Stomach (tissue), 9 donors: ENCODE data around the gene ALDH1A1. TPM values are rescaled to one million over a fixed set of nuclear protein-coding genes. Genes with fewer than 3 reads are reported as not detected.
A peak's percentile ranks its signal among the peaks of the same experiment; 100 is the strongest.

Source experiments
- DNase-seq, 2 donors: peaks; one replicate each; pipeline versions ENCODE4 v3.0.0 to v3.0.0-alpha.2; 2013 to 2019
- H3K27ac ChIP-seq, 5 donors: fragments of 200-600 bp in 4 of 5; sonication (generic) in 4 of 5; one replicate each; pipeline ENCODE4 v1.5.1; 2013 to 2019; ENCODE audit warnings: mild to moderate bottlenecking in 1 of 5, moderate library complexity in 1 of 5
- H3K27me3 ChIP-seq, 3 donors: fragments of 200-600 bp; sonication (generic); one replicate each; pipeline ENCODE4 v1.5.1; 2017 to 2019; ENCODE audit warnings: mixed run types in 1 of 3
- H3K36me3 ChIP-seq, 4 donors: fragments of 200-600 bp; sonication (generic); 1 replicate in 3 of 4; 2 replicates in 1 of 4; pipeline ENCODE4 v1.5.1; 2016 to 2019
- H3K4me1 ChIP-seq, 4 donors: fragments of 200-600 bp; sonication (generic); one replicate each; pipeline ENCODE4 v1.5.1; 2016 to 2019
- H3K4me3 ChIP-seq, 4 donors: fragments of 200-600 bp; sonication (generic) in 3 of 4; one replicate each; pipeline ENCODE4 v1.5.1; 2016 to 2019; ENCODE audit warnings: mild to moderate bottlenecking in 1 of 4
- H3K9me3 ChIP-seq, 4 donors: fragments of 200-600 bp; sonication (generic); one replicate each; pipeline ENCODE4 v1.5.1; 2016 to 2019
- CTCF ChIP-seq, 7 experiments: fragments of 450-650 bp in 4 of 7; fragments of 200-600 bp in 3 of 7; sonication (generic) in 3 of 7; IDR thresholded peaks; one replicate each; pipeline ENCODE4 v1.5.1; 2016 to 2019; ENCODE audit warnings: antibody characterized with exemption in 7 of 7, control low read depth in 2 of 7, mild to moderate bottlenecking in 1 of 7
- EP300 ChIP-seq: sonication (generic); formaldehyde crosslinking; IDR thresholded peaks from one replicate; pipeline ENCODE4 v1.6.1; 2017; ENCODE audit warnings: antibody characterized with exemption
- POLR2A ChIP-seq, 4 donors: fragments of 450-650 bp; IDR thresholded peaks; one replicate each; pipeline ENCODE4 v1.6.1; 2016; ENCODE audit warnings: antibody characterized with exemption in 4 of 4, control low read depth in 2 of 4, mild to moderate bottlenecking in 1 of 4, moderate library complexity in 1 of 4
- POLR2AphosphoS5 ChIP-seq, 3 donors: sonication (generic); formaldehyde crosslinking; IDR thresholded peaks; one replicate each; pipeline ENCODE4 v1.6.1; 2016; ENCODE audit warnings: antibody characterized with exemption in 3 of 3
- WGBS, 5 donors: extraction: QIAGEN DNeasy Blood & Tissue Kit in 3 of 5; methylation state at CpG; one replicate each; pipeline versions ENCODE4 v1.1.5 to v1.1.7; 2013 to 2018; 5-methylcytosine and 5-hydroxymethylcytosine counted together
- intact Hi-C: fragments of 100-400 bp; cut with DNase I; formaldehyde crosslinking; loops from one replicate; pipeline ENCODE4 v1.15.1; 2023; ENCODE audit warnings: low total_unique reads
- polyA plus RNA-seq, 3 donors: library from polyadenylated mRNA; stranded (reverse); fragments of 200-250 nt; gene quantifications; one replicate each; pipeline ENCODE4 v1.2.3, GENCODE V29; 2013
- total RNA-seq, 5 donors: library from RNA; depleted of rRNA; stranded (reverse); fragments of >200 nt; gene quantifications; one replicate each; pipeline versions ENCODE4 v1.1.0 to v1.2.3, GENCODE V29; 2014 to 2016
- donor health status: healthy with polysubstance abuse.
- donor health status: Bipolar disorder and iron deficiency.
- donor health status: healthy.

The ALDH1A1 gene
- total and polyA plus RNA-seq, 8 donors, result 92.1 to 423 (median 252) TPM

GRCh38 chr9:72902268-72902667 is 50.6 kb downstream of the ALDH1A1 start:
- 93 to 100% (median 95%) methylated on average over 1 of the region's 1 CpG for WGBS, 5 donors
- TF ChIP-seq POLR2AphosphoS5 (IDR thresholded peaks at IDR 0.05) (no peak), POLR2A (IDR thresholded peaks at IDR 0.05) (no peak), CTCF (IDR thresholded peaks at IDR 0.05) (no peak), EP300 (no peak)
- Histone ChIP-seq H3K27me3 (no peaks in the 10 kb centered on the region), H3K36me3 (peaks cover 0 to 45% (median 36%) of the 10 kb centered on the region in 4 donors), H3K9me3 (no peaks in the 10 kb centered on the region), H3K4me1 (peaks cover 0 to 22% (median 4%) of the 10 kb centered on the region in 4 donors), H3K27ac (no peak overlapping the region), H3K4me3 (no peak overlapping the region)
- no peak for DNase-seq
- intact Hi-C loops, result no loop called here

GRCh38 chr9:72899734-72900477 is 52.9 kb downstream of the ALDH1A1 start:
- Histone ChIP-seq H3K27me3 (no peaks in the 10 kb centered on the region), H3K4me1 (peaks cover 0 to 9% (median 2%) of the 10 kb centered on the region in 4 donors), H3K36me3 (peaks cover 0 to 43% (median 31%) of the 10 kb centered on the region in 4 donors), H3K27ac (no peak overlapping the region), H3K9me3 (no peaks in the 10 kb centered on the region), H3K4me3 (no peak overlapping the region)
- WGBS, 5 donors, result 94 to 98% (median 97%) methylated on average over 3 of the region's 3 CpGs
- no peak for DNase-seq
- intact Hi-C loops, result no loop called here
- TF ChIP-seq POLR2A (IDR thresholded peaks at IDR 0.05) (no peak), CTCF (IDR thresholded peaks at IDR 0.05) (no peak), EP300 (no peak), POLR2AphosphoS5 (IDR thresholded peaks at IDR 0.05) (no peak)

- peaks cover 0 to 39% (median 25%) of the 10 kb centered on the region in 4 donors for H3K36me3 ChIP-seq
- TF ChIP-seq CTCF (IDR thresholded peaks at IDR 0.05), result no peak
- TF ChIP-seq POLR2AphosphoS5 (IDR thresholded peaks at IDR 0.05), result no peak
- TF ChIP-seq EP300, result no peak
- no peak for TF ChIP-seq POLR2A (IDR thresholded peaks at IDR 0.05)
- WGBS, 5 donors, result 64 to 76% (median 74%) methylated on average over 4 of the region's 4 CpGs
- H3K27me3 ChIP-seq, result no peaks in the 10 kb centered on the region
- intact Hi-C loops, result no loop called here
- H3K4me1 ChIP-seq, result peaks cover 0 to 9% (median 0%) of the 10 kb centered on the region in 4 donors
- H3K4me3 ChIP-seq, result no peak overlapping the region
- DNase-seq, result peak in 1 of 2 donors; percentile 9
- no peak overlapping the region for H3K27ac ChIP-seq
- no peaks in the 10 kb centered on the region for H3K9me3 ChIP-seq
Measured at GRCh38 chr9:72898784-72899733, 53.8 kb downstream of the ALDH1A1 start.

GRCh38 chr9:72898360-72898759 is 54.5 kb downstream of the ALDH1A1 start:
- intact Hi-C loops, result no loop called here
- Histone ChIP-seq H3K4me1 (peaks cover 0 to 9% (median 0%) of the 10 kb centered on the region in 4 donors), H3K27ac (no peak overlapping the region), H3K9me3 (no peaks in the 10 kb centered on the region), H3K27me3 (no peaks in the 10 kb centered on the region), H3K4me3 (no peak overlapping the region), H3K36me3 (peaks cover 0 to 39% (median 26%) of the 10 kb centered on the region in 4 donors)
- 84 to 97% (median 94%) methylated on average over 2 of the region's 2 CpGs for WGBS, 5 donors
- TF ChIP-seq POLR2A (IDR thresholded peaks at IDR 0.05) (no peak), EP300 (no peak), POLR2AphosphoS5 (IDR thresholded peaks at IDR 0.05) (no peak), CTCF (IDR thresholded peaks at IDR 0.05) (no peak)
- DNase-seq, result no peak
